Kidney (tissue), 14 donors: ENCODE results near the gene KLF5. TPM values are rescaled to one million over a fixed set of nuclear protein-coding genes. Genes with fewer than 3 reads are reported as not detected.

ENCODE experiments used
- DNase-seq, 5 donors: peaks; one replicate each; pipeline ENCODE4 v3.0.0-alpha.2; 2013 to 2020
- FAIRE-seq: peaks from 2 replicates; lab custom pipeline; 2012; peaks lifted over from hg19 to GRCh38; lab: Jason Lieb, UNC
- H3K27ac ChIP-seq, 2 donors: one replicate each; pipeline ENCODE4 v1.7.0; 2013; ENCODE audit warnings: low read depth in 2 of 2, low read length in 2 of 2, inconsistent platforms in 1 of 2
- H3K27me3 ChIP-seq: one replicate; pipeline ENCODE4 v1.7.1; 2013; ENCODE audit warnings: low read length, inconsistent platforms; ENCODE audit not compliant: control insufficient read depth, insufficient read depth
- H3K36me3 ChIP-seq, 3 donors: one replicate each; pipeline versions ENCODE4 v1.7.0 to v1.7.1; 2013; ENCODE audit warnings: low read length in 3 of 3, control low read depth in 1 of 3, inconsistent platforms in 1 of 3; ENCODE audit not compliant: insufficient read depth in 3 of 3, control insufficient read depth in 2 of 3
- H3K4me1 ChIP-seq, 3 donors: one replicate each; pipeline versions ENCODE4 v1.7.0 to v1.7.1; 2013; ENCODE audit warnings: low read length in 3 of 3, inconsistent platforms in 1 of 3, low read depth in 1 of 3; ENCODE audit not compliant: control insufficient read depth in 2 of 3, insufficient read depth in 2 of 3
- H3K4me3 ChIP-seq, 3 donors: one replicate each; pipeline versions ENCODE4 v1.7.0 to v1.8.1; 2013; ENCODE audit warnings: low read length in 3 of 3, control low read depth in 1 of 3, inconsistent platforms in 1 of 3
- H3K9ac ChIP-seq, 3 donors: one replicate each; pipeline versions ENCODE4 v1.7.0 to v1.7.1; 2013; ENCODE audit warnings: low read length in 3 of 3, control low read depth in 1 of 3, inconsistent platforms in 1 of 3
- H3K9me3 ChIP-seq, 3 donors: one replicate each; pipeline versions ENCODE4 v1.7.0 to v1.7.1; 2013; ENCODE audit warnings: low read length in 3 of 3, control low read depth in 1 of 3, inconsistent platforms in 1 of 3; ENCODE audit not compliant: control insufficient read depth in 2 of 3, insufficient read depth in 1 of 3
- intact Hi-C: fragments of 100-400 bp; cut with DNase I; formaldehyde crosslinking; loops from one replicate; pipeline ENCODE4 v1.11.1; 2022
- polyA plus RNA-seq: library from polyadenylated mRNA; stranded (reverse); fragments of 350-450 nt; fragmentation: Illumina TruSeq; extraction: RNeasy Lipid Tissue Mini Kit (QIAGEN cat#74804); gene quantifications from one replicate; pipeline ENCODE4 v1.2.3, GENCODE V29; 2014; ENCODE audit warnings: low read depth, low replicate concordance; ENCODE audit not compliant: insufficient read depth
- total RNA-seq: library from RNA; stranded (reverse); fragmentation: NEBNext Ultra II Directional; extraction: Animal tissue kit (Norgen Biotek cat#: 25700); gene quantifications from one replicate; pipeline ENCODE4 v1.2.1, GENCODE V29; 2021
- TF ChIP-seq, protein P1 (sequence below): IDR thresholded peaks from 3 replicates; pipeline ENCODE4 v1.5.1; 2012; ENCODE audit warnings: mild to moderate bottlenecking, moderate library complexity, borderline replicate concordance; ENCODE audit not compliant: insufficient read depth; ENCODE audit errors: extremely low read depth
- donor health status: control.
- donor health status: control.
- donor health status: control.
- donor health status: control.
- donor health status: control.
- donor health status: DM: yes; HTN: yes; CAD: no.
- donor health status: Normal renal cell carcinoma (clear cell type).

KLF5 gene
- total and polyA plus RNA-seq, 2 donors from 2014 or later, result 4.4 to 52.7 TPM

DNA sequence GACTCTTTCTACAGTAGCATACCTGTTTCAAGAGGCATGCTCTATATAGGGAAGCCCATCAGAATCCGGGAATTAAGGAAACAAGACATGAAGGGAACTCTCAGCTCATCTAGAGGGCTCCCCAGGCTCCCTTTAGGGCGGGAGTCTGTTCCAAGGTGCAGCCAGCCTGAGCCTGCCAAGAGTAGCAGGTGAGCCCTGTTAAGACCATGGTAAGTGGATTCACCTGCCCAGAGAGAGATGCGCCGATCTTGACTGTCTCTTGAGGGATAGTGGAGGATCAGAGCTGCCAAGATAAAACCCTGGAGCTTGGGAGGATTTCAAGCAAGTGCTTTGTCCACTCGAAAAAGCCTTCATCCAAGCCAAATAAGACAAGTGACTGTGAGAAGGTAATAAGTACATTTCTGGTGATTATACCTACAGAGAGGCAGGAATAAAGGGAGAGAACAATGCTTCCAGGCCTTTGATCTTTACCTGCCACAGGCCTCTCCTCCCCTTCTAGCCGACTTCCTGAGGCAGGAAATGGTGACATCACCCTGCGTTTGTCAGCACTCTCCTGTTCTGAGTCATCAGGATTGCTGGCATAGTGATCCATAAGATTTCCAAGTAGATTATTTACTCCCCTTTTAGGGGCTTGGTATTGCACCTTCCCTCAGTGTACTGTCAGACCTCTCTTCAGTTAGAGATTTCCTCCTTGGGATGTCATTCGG is 31.5 kb downstream of the KLF5 start:
- intact Hi-C loops, result no loop called here
- Histone ChIP-seq H3K9me3 (peaks cover 0 to 4% (median 0%) of the 10 kb centered on the region in 3 donors), H3K9ac (no peak overlapping the region), H3K27me3 (no peaks in the 10 kb centered on the region), H3K36me3 (no peaks in the 10 kb centered on the region), H3K4me1 (no peaks in the 10 kb centered on the region), H3K27ac (no peak overlapping the region), H3K4me3 (no peak overlapping the region)
- FAIRE-seq (no peak), DNase-seq (no peak)
- TF ChIP-seq, protein P1, sequence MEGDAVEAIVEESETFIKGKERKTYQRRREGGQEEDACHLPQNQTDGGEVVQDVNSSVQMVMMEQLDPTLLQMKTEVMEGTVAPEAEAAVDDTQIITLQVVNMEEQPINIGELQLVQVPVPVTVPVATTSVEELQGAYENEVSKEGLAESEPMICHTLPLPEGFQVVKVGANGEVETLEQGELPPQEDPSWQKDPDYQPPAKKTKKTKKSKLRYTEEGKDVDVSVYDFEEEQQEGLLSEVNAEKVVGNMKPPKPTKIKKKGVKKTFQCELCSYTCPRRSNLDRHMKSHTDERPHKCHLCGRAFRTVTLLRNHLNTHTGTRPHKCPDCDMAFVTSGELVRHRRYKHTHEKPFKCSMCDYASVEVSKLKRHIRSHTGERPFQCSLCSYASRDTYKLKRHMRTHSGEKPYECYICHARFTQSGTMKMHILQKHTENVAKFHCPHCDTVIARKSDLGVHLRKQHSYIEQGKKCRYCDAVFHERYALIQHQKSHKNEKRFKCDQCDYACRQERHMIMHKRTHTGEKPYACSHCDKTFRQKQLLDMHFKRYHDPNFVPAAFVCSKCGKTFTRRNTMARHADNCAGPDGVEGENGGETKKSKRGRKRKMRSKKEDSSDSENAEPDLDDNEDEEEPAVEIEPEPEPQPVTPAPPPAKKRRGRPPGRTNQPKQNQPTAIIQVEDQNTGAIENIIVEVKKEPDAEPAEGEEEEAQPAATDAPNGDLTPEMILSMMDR, result no peak

DNA sequence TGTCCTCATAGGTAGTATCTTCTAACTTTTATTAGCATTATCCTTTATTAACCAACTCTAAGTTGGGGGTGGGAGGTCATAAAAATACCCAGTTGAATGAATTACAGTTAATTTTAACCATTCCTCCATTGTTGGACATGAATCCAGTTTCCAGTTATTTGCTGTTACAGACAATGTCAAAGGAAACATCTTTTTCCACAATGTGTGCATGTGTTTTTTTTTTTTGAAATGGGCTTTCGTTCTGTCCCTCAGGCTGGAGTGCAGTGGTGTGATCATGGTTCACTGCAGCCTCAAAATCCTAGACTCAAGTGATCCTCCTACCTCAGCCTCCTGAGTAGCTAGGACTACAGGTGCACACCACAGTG is 32.0 kb downstream of the KLF5 start:
- H3K27ac ChIP-seq, result no peak overlapping the region
- no peaks in the 10 kb centered on the region for H3K36me3 ChIP-seq
- DNase-seq, result no peak
- H3K9me3 ChIP-seq, result peaks cover 0 to 4% (median 0%) of the 10 kb centered on the region in 3 donors
- no peak for FAIRE-seq
- no peak overlapping the region for H3K4me3 ChIP-seq
- H3K9ac ChIP-seq, result no peak overlapping the region
- no peaks in the 10 kb centered on the region for H3K27me3 ChIP-seq
- H3K4me1 ChIP-seq, result no peaks in the 10 kb centered on the region
- intact Hi-C loops, result no loop called here
- TF ChIP-seq, protein P1, result no peak

DNA sequence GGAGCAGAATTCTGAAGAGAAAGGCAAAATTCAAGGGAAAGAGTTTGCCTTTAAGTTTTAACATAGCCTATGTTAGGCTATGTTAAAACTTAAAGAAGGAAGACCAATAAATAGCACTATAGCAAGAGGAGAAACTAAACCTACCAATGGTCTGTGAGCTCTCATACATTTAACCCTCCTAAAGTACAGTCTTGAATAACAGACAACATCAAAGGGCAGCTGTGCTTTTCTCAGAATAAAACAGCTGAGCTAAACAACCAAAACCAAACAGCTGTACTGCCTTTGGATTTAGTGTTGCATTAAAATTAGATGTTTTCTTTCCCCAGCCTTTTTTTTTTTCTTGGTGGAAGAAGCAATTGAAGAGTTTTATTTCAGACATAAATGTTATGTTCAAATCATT is 34.0 kb downstream of the KLF5 start:
- DNase-seq (peak in 2 of 5 donors; percentile 76 to 88), FAIRE-seq (no peak)
- no peak overlapping the region for H3K4me3 ChIP-seq
- H3K36me3 ChIP-seq, result no peaks in the 10 kb centered on the region
- H3K9ac ChIP-seq, result no peak overlapping the region
- TF ChIP-seq, protein P1, result no peak
- H3K9me3 ChIP-seq, result peaks cover 0 to 4% (median 0%) of the 10 kb centered on the region in 3 donors
- no peaks in the 10 kb centered on the region for H3K27me3 ChIP-seq
- no peak overlapping the region for H3K27ac ChIP-seq
- intact Hi-C loops, result no loop called here
- no peaks in the 10 kb centered on the region for H3K4me1 ChIP-seq
